AG09309 (cell line): ENCODE results near the gene SMCO1.

ENCODE experiments used
- DNase-seq: peaks from one replicate; pipeline ENCODE4 v3.0.0-alpha.2; 2010; ENCODE audit warnings: low read depth
- H3K4me3 ChIP-seq: 2 replicates; pipeline ENCODE4 v1.5.1; 2011; ENCODE audit warnings: mild to moderate bottlenecking, low read depth, low read length, moderate library complexity; ENCODE audit not compliant: control insufficient read depth
- TF ChIP-seq, protein P1 (sequence below): IDR thresholded peaks from 2 replicates; pipeline ENCODE4 v1.5.1; 2011; ENCODE audit warnings: mild to moderate bottlenecking, low read depth, low read length, inconsistent platforms; ENCODE audit not compliant: insufficient read depth, control insufficient read depth; ENCODE audit errors: missing control alignments

SMCO1 gene, protein sequence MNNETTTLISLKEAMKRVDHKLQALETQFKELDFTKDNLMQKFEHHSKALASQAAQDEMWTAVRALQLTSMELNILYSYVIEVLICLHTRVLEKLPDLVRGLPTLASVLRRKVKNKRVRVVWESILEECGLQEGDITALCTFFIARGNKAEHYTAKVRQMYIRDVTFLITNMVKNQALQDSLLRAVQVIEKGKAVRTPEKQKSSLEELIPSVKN

DNA sequence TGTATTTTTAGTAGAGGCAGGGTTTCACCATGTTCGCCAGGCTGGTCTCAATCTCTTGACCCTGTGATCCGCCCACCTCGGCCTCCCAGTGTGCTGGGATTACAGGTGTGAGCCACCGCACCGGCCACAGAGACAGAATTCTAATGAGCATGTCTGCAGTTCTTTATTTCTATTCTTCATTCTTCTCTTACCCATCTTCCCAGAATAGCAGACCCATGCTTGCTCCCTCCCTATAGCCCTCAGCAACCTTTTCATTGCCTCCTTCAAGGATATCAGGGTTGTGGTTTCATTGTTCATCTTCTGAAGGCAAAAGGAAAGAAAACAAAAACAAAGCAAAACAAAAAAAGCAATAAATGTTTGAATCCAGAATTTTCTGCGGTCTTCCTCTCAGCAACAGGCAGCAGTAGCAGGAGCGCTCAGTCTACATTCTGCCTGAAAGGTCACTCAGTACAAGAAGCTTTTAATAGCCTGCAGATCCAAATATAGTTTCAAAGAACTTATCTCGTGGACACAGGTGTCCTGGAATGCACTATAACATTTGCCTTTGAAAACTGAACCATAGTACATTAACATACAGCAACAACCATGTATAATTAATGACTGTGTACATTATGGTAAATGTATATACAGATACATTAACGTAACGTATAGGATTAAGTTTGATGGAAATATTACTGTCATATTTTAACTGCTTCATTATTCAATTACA, at the start of gene SMCO1:
Gene SMCO1 (minus strand): TSS at position 434 of the 709 bp plus-strand sequence. CDS start 137 bp downstream, at position 297.
- TF ChIP-seq, protein P1, sequence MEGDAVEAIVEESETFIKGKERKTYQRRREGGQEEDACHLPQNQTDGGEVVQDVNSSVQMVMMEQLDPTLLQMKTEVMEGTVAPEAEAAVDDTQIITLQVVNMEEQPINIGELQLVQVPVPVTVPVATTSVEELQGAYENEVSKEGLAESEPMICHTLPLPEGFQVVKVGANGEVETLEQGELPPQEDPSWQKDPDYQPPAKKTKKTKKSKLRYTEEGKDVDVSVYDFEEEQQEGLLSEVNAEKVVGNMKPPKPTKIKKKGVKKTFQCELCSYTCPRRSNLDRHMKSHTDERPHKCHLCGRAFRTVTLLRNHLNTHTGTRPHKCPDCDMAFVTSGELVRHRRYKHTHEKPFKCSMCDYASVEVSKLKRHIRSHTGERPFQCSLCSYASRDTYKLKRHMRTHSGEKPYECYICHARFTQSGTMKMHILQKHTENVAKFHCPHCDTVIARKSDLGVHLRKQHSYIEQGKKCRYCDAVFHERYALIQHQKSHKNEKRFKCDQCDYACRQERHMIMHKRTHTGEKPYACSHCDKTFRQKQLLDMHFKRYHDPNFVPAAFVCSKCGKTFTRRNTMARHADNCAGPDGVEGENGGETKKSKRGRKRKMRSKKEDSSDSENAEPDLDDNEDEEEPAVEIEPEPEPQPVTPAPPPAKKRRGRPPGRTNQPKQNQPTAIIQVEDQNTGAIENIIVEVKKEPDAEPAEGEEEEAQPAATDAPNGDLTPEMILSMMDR: no peak
- DNase-seq: no peak
- H3K4me3 ChIP-seq: no peak within 1 kb of the TSS

GRCh38 chr3:196563721-196564225, 48.6 kb upstream of the SMCO1 start:
- TF ChIP-seq, protein P1: no peak
- no peak overlapping the region for H3K4me3 ChIP-seq
- no peak for DNase-seq

- H3K4me3 ChIP-seq: no peak overlapping the region
- TF ChIP-seq, protein P1: no peak
- DNase-seq: no peak
These were observed 44.7 kb upstream of the SMCO1 start for GRCh38 chr3:196559826-196560225.

DNA sequence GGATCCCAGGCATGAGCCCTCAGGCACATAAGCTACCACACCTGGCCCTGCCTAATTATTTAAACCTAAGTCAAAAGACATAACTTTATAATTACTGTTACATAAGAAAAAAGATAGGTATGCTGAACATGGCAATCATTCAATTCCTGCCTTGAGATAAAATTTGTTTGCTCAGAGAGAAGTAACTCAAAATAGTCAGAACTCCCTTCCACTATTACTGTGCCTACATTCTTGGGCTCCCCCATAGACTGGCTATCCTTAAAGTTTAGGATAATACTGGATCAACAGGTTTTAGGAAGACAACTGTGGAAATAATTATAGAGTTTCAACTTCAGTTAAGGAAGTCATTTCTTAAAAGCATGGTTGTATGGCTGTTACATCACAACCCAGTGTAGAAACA, 43.3 kb upstream of the SMCO1 start:
- TF ChIP-seq, protein P1: no peak
- no peak overlapping the region for H3K4me3 ChIP-seq
- no peak for DNase-seq

DNA sequence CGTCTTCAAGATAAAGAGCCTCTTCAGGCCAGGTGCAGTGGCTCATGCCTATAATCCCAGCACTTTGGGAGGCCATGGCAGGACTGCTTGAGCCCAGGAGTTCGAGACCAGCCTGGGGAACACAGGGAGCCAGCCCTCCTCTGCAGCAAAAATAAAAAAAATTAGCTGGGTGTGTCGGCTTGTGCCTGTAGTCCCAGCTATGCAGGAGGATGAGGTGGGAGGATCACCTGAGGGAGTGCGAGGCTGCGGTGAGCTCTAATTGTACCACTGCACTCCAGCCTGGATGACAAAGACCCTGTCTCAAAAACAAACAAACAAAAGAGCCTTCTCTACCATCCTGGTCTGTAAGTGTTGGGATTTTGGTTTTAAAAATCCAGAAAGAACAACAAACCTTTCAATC, 42.1 kb upstream of the SMCO1 start:
- TF ChIP-seq, protein P1: no peak
- DNase-seq: no peak
- no peak overlapping the region for H3K4me3 ChIP-seq

GRCh38 chr3:196555295-196555694, 40.1 kb upstream of the SMCO1 start:
- H3K4me3 ChIP-seq: no peak overlapping the region
- TF ChIP-seq, protein P1: no peak
- DNase-seq: no peak
